Activated naive CD4-positive, alpha-beta T cell treated with anti-CD3 and anti-CD28 coated beads, Interleukin-2, amount 50 U/mL, for 72 hours (primary cell): ENCODE measurements around the gene PLA2G3. TPM values are rescaled to one million over a fixed set of nuclear protein-coding genes. Genes with fewer than 3 reads are reported as not detected.
A peak's percentile ranks its signal among the peaks of the same experiment; 100 is the strongest.

Experiments used
- ATAC-seq, 2 donors: fragments of 150-1000 bp; cut with Tn5 transposase; 2 replicates each; pipeline ENCODE4 v1.10.0; 2021; ENCODE audit warnings: mild to moderate bottlenecking in 2 of 2, moderate library complexity in 2 of 2
- DNase-seq, 2 donors: peaks; one replicate each; pipeline ENCODE4 v3.0.0; 2021 to 2022; ENCODE audit warnings: low spot score in 2 of 2
- H3K27ac Mint-ChIP-seq, 2 donors: one replicate each; pipeline ENCODE4 v1.8.0; 2022; ENCODE audit warnings: mild to moderate bottlenecking in 2 of 2, mixed read lengths in 2 of 2
- H3K36me3 Mint-ChIP-seq, 2 donors: one replicate each; pipeline ENCODE4 v1.8.0; 2022; ENCODE audit warnings: mixed read lengths in 2 of 2
- H3K9me3 Mint-ChIP-seq, 2 donors: one replicate each; pipeline ENCODE4 v1.8.0; 2022; ENCODE audit warnings: mixed read lengths in 2 of 2
- total RNA-seq, 2 donors: library from RNA; stranded (reverse); gene quantifications; one replicate each; pipeline ENCODE4 v1.2.3, GENCODE V29; 2022

Gene PLA2G3
- total RNA-seq, 2 donors from 2014 or later: not detected

GRCh38 chr22:31134688-31135087 is 5.6 kb downstream of the PLA2G3 start:
- ATAC-seq (no peak), DNase-seq (no peak)
- H3K36me3 Mint-ChIP-seq: no peaks in the 10 kb centered on the region
- H3K9me3 Mint-ChIP-seq: no peaks in the 10 kb centered on the region
- H3K27ac Mint-ChIP-seq: no peak overlapping the region

- no peaks in the 10 kb centered on the region for H3K36me3 Mint-ChIP-seq
- DNase-seq (no peak), ATAC-seq (no peak)
- no peak overlapping the region for H3K27ac Mint-ChIP-seq
- H3K9me3 Mint-ChIP-seq: no peaks in the 10 kb centered on the region
Observed at GRCh38 chr22:31133911-31134310, 6.4 kb downstream of the PLA2G3 start.

DNA sequence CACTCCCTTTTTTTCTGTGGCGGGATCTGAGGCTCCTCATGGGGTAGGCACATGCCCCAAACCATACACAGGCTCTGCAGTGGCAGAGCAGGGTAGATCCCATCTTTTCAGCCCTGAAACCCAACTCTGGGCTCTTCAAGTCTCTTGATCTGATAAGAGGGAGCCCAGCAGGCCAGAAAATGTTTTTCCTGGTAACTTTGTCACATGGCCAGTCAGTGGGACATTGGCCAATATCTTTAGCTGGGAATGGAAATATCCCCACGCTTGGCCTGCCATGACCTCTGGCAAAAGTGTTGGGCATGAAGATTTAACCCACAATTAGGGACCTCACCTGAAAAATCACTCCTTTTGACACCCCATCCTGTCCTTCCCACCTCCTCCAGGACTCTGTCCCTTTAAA is 9.4 kb downstream of the PLA2G3 start:
- H3K9me3 Mint-ChIP-seq: no peaks in the 10 kb centered on the region
- H3K27ac Mint-ChIP-seq: no peak overlapping the region
- DNase-seq: no peak
- ATAC-seq: no peak
- H3K36me3 Mint-ChIP-seq: no peaks in the 10 kb centered on the region

- Mint-ChIP-seq H3K36me3 (no peaks in the 10 kb centered on the region), H3K27ac (no peak overlapping the region), H3K9me3 (no peaks in the 10 kb centered on the region)
- no peak for ATAC-seq
- no peak for DNase-seq
Observed at GRCh38 chr22:31128156-31128555, 12.2 kb downstream of the PLA2G3 start.

DNA sequence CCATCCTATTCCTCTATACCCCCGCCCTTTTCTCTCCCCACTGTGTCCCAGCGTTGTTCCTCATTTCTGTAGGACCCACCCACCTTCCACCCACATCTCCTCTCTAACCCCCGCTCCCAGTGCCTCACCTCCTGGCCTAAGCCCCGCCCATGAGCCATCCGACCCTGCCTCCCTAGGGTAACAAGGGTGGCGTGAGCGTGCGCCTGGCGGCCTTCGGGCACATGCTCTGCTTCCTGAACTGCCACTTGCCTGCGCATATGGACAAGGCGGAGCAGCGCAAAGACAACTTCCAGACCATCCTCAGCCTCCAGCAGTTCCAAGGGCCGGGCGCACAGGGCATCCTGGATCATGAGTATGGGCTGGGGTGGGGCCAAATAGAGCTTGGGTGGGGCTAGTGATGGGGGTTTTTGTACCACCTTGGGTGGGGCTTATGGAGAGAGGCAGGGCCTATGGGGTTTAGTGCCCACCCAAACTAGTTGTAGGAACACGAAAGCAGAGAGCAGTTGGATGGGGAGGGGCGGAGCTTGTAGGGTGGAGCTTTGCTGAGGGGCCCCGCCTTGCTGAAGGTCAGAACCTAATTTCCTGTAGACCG is 13.0 kb downstream of the PLA2G3 start:
- no peaks in the 10 kb centered on the region for H3K9me3 Mint-ChIP-seq
- no peak overlapping the region for H3K27ac Mint-ChIP-seq
- H3K36me3 Mint-ChIP-seq: no peaks in the 10 kb centered on the region
- no peak for ATAC-seq
- no peak for DNase-seq

DNA sequence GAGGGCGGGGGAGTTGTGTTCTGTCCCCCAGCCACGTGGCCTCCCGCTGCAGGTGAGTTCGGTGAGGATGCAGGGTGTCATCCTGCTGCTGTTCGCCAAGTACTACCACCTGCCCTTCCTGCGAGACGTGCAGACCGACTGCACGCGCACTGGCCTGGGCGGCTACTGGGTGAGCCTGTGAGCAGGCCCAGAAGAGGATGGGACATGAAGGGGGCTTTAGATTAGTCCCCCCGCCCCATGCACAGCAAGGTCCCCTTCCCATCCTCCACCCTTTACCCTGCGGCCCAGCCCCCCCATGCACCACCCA is 13.5 kb downstream of the PLA2G3 start:
- ATAC-seq (no peak), DNase-seq (no peak)
- no peaks in the 10 kb centered on the region for H3K9me3 Mint-ChIP-seq
- H3K27ac Mint-ChIP-seq: no peak overlapping the region
- H3K36me3 Mint-ChIP-seq: no peaks in the 10 kb centered on the region

DNA sequence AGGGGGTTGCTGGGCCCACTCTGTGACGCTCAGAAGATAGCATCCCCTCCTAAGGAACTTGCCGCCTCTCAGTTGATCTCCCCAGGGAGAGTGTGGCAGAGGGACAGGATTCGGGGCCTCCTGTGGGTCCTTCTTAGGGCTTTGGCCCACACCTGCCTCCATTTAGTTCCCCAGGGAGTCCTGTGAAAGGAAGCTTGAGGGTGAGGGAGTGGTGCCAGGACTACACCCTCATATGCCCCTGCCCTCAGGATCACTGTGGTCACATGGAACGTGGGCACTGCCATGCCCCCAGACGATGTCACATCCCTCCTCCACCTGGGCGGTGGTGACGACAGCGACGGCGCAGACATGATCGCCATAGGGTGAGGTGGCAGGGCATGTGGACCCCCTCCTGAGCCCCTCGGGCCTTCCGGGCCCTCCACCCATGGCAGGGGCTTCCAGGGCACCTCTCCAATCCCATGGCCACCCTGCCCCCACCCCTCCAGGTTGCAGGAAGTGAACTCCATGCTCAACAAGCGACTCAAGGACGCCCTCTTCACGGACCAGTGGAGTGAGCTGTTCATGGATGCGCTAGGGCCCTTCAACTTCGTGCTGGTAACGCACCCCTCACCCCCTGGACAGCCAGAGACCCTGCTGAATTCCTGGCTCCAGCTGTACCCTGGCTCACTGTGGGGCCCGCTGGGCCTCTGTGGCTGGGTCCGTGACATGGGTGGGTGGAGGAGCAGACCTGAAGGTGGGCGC is 14.0 kb downstream of the PLA2G3 start:
- H3K9me3 Mint-ChIP-seq: no peaks in the 10 kb centered on the region
- DNase-seq (no peak), ATAC-seq (no peak)
- no peaks in the 10 kb centered on the region for H3K36me3 Mint-ChIP-seq
- no peak overlapping the region for H3K27ac Mint-ChIP-seq

GRCh38 chr22:31125521-31126117 is 14.7 kb downstream of the PLA2G3 start:
- ATAC-seq (no peak), DNase-seq (no peak)
- Mint-ChIP-seq H3K27ac (no peak overlapping the region), H3K36me3 (no peaks in the 10 kb centered on the region), H3K9me3 (no peaks in the 10 kb centered on the region)

DNA sequence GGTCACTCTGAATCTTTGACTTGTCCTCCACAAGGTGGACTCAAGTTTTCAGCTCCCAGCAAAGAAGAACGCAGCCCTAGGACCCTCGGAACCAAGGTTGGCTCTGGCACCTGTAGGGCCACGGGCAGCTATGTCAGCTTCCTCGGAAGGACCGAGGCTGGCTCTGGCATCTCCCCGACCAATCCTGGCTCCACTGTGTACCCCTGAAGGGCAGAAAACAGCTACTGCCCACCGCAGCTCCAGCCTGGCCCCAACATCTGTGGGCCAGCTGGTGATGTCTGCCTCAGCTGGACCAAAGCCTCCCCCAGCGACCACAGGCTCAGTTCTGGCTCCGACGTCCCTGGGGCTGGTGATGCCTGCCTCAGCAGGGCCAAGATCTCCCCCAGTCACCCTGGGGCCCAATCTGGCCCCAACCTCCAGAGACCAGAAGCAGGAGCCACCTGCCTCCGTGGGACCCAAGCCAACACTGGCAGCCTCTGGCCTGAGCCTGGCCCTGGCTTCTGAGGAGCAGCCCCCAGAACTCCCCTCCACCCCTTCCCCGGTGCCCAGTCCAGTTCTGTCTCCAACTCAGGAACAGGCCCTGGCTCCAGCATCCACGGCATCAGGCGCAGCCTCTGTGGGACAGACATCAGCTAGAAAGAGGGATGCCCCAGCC is 15.4 kb downstream of the PLA2G3 start:
- H3K27ac Mint-ChIP-seq: no peak overlapping the region

GRCh38 chr22:31124290-31124689 is 16.0 kb downstream of the PLA2G3 start:
- Mint-ChIP-seq H3K36me3 (no peaks in the 10 kb centered on the region), H3K27ac (no peak overlapping the region), H3K9me3 (no peaks in the 10 kb centered on the region)
- ATAC-seq (no peak), DNase-seq (no peak)

More for the DNA sequence above, 15.4 kb downstream of the PLA2G3 start:
- H3K9me3 Mint-ChIP-seq: no peaks in the 10 kb centered on the region
- DNase-seq: no peak
- ATAC-seq: no peak
- H3K36me3 Mint-ChIP-seq: no peaks in the 10 kb centered on the region

DNA sequence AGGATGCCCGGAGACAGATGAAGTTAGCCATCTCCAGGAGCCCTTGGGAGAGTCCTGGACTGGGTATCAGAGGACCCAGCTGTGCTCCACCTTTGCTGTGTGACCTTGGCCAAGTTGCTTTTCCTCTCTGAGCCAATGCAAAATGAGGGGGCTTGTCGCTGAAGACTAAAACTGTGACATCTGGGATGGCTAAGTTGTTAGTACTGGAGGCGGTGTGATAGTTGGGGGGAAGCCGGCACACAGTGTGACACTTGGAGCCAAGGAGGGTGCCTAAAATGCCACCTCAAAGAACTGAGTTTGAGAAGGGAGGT is 17.1 kb downstream of the PLA2G3 start:
- ATAC-seq (no peak), DNase-seq (no peak)
- Mint-ChIP-seq H3K9me3 (no peaks in the 10 kb centered on the region), H3K27ac (peak overlapping the region in 1 of 2 donors; percentile 37), H3K36me3 (no peaks in the 10 kb centered on the region)

GRCh38 chr22:31122532-31123291 is 17.6 kb downstream of the PLA2G3 start, which contains the start of gene INPP5J:
Gene INPP5J, plus strand, starts transcription at chr22:31122966. Its CDS starts 49 bp downstream, at chr22:31123015.
- Mint-ChIP-seq H3K36me3 (no peaks in the 10 kb centered on the region), H3K27ac (peak within 1 kb of the TSS; percentile 6 to 37), H3K9me3 (no peaks in the 10 kb centered on the region)
- DNase-seq (no peak), ATAC-seq (no peak)

DNA sequence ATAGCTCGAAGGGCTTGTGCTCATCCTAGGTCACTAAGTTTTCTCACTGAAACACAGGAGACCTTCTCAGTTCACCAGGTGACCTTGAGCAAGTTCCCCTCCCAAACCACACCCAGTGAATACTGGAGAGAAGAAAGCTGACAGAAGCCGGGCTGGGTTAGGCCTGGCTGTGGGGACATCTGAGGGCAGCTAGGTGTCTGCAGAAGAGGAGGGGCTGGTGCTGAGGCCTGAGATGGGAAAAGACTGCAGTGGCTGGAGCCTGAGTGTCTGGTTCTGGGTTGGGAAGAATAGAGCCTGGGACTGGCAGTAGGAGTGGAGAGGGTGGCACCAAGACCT is 18.1 kb downstream of the PLA2G3 start:
- no peaks in the 10 kb centered on the region for H3K36me3 Mint-ChIP-seq
- peak overlapping the region in 1 of 2 donors; percentile 6 for H3K27ac Mint-ChIP-seq
- DNase-seq (no peak), ATAC-seq (no peak)
- H3K9me3 Mint-ChIP-seq: no peaks in the 10 kb centered on the region

DNA sequence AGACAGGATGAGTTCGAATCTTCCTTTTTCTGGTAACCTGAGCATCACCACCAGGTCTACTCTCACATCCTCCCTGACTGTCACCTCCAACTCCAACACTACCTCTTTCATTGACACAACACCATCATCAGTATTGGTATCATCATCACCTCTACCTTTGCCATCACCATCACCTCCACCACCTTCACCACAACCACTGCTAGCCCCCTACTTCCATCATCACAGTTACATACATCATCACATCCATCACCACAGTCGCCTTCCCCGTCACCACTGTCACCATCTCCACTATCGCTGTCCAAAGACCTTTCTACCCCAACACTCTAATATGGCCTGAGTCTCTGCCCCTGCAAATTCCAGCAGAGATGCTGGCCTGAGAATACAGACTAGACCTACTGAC is 18.9 kb downstream of the PLA2G3 start:
- Mint-ChIP-seq H3K9me3 (no peaks in the 10 kb centered on the region), H3K27ac (no peak overlapping the region), H3K36me3 (no peaks in the 10 kb centered on the region)
- no peak for DNase-seq
- ATAC-seq: no peak

DNA sequence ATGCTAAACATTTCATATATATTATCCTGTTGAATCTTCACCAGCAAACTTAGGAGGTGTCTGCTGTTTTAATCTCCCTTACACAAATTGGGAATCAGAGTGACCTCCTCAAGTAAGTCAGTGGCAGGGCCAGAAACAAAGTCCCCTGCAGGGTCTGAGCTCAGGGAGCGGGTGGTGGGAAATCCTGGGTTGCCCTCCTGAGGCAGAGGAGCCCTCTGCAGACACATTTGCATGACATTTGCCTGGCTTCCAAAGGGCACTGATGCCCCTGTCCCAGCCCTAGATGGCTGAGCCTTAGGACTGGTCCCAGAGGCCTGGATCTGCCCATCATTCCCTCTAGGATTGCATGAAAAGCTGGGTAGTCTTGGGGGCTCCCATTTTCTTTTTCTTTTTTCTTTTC is 19.7 kb downstream of the PLA2G3 start:
- DNase-seq (no peak), ATAC-seq (no peak)
- Mint-ChIP-seq H3K36me3 (no peaks in the 10 kb centered on the region), H3K27ac (no peak overlapping the region), H3K9me3 (no peaks in the 10 kb centered on the region)

- H3K9me3 Mint-ChIP-seq: no peaks in the 10 kb centered on the region
- H3K27ac Mint-ChIP-seq: no peak overlapping the region
- ATAC-seq (no peak), DNase-seq (no peak)
- H3K36me3 Mint-ChIP-seq: no peaks in the 10 kb centered on the region
Observed at GRCh38 chr22:31120230-31120629, 20.1 kb downstream of the PLA2G3 start.

GRCh38 chr22:31119026-31119717 is 21.1 kb downstream of the PLA2G3 start:
- ATAC-seq: no peak
- H3K27ac Mint-ChIP-seq: no peak overlapping the region
- DNase-seq: no peak
- no peaks in the 10 kb centered on the region for H3K36me3 Mint-ChIP-seq
- no peaks in the 10 kb centered on the region for H3K9me3 Mint-ChIP-seq
